Mesothelial cell of epicardium (in vitro differentiated cells): ENCODE data around the gene SLC48A1. TPM values are rescaled to one million over a fixed set of nuclear protein-coding genes. Genes with fewer than 3 reads are reported as not detected.

Experiments used
- DNase-seq, 2 experiments: peaks; one replicate each; pipeline ENCODE4 v3.0.0; 2021; ENCODE audit warnings: low spot score in 2 of 2; ENCODE audit not compliant: unreplicated experiment in 2 of 2
- H3K27ac Mint-ChIP-seq: 2 replicates; pipeline ENCODE4 v1.8.0; 2021; ENCODE audit warnings: mixed read lengths
- H3K27me3 Mint-ChIP-seq: 2 replicates; pipeline ENCODE4 v1.8.0; 2021; ENCODE audit warnings: low read depth, mixed read lengths
- H3K36me3 Mint-ChIP-seq: 2 replicates; pipeline ENCODE4 v1.8.0; 2021; ENCODE audit warnings: mixed read lengths
- H3K4me1 Mint-ChIP-seq: 2 replicates; pipeline ENCODE4 v1.8.0; 2021; ENCODE audit warnings: mixed read lengths
- H3K4me3 Mint-ChIP-seq: 2 replicates; pipeline ENCODE4 v1.8.0; 2021; ENCODE audit warnings: mild to moderate bottlenecking, moderate library complexity, mixed read lengths
- H3K9me3 Mint-ChIP-seq: 2 replicates; pipeline ENCODE4 v1.8.0; 2021; ENCODE audit warnings: mixed read lengths
- total RNA-seq: library from RNA; stranded (reverse); gene quantifications from 3 replicates; pipeline ENCODE4 v1.2.1, GENCODE V29; 2021
- TF ChIP-seq, protein P1 (sequence below): fragments of 200-600 bp; sonication (generic); IDR thresholded peaks from one replicate; pipeline ENCODE4 v1.5.0; 2021; ENCODE audit warnings: antibody characterized with exemption; ENCODE audit not compliant: unreplicated experiment

The SLC48A1 gene
- total RNA-seq, result 25.3 to 27.7 TPM (median 27.0 TPM) in 3 replicates

- Mint-ChIP-seq H3K36me3 (no peaks in the 10 kb centered on the region), H3K27me3 (no peaks in the 10 kb centered on the region), H3K27ac (peak within 1 kb of the TSS; percentile 94), H3K4me1 (peaks cover 43% of the 10 kb centered on the region), H3K4me3 (peak within 1 kb of the TSS; percentile 88), H3K9me3 (no peaks in the 10 kb centered on the region)
- DNase-seq, result peak; percentile 73 to 83
- TF ChIP-seq, protein P1, sequence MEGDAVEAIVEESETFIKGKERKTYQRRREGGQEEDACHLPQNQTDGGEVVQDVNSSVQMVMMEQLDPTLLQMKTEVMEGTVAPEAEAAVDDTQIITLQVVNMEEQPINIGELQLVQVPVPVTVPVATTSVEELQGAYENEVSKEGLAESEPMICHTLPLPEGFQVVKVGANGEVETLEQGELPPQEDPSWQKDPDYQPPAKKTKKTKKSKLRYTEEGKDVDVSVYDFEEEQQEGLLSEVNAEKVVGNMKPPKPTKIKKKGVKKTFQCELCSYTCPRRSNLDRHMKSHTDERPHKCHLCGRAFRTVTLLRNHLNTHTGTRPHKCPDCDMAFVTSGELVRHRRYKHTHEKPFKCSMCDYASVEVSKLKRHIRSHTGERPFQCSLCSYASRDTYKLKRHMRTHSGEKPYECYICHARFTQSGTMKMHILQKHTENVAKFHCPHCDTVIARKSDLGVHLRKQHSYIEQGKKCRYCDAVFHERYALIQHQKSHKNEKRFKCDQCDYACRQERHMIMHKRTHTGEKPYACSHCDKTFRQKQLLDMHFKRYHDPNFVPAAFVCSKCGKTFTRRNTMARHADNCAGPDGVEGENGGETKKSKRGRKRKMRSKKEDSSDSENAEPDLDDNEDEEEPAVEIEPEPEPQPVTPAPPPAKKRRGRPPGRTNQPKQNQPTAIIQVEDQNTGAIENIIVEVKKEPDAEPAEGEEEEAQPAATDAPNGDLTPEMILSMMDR, result peak; percentile 28
Measured at GRCh38 chr12:47773062-47773857, at the start of gene SLC48A1. SLC48A1 (plus strand) TSS chr12:47773238; CDS start chr12:47773305, 67 bp downstream.

DNA sequence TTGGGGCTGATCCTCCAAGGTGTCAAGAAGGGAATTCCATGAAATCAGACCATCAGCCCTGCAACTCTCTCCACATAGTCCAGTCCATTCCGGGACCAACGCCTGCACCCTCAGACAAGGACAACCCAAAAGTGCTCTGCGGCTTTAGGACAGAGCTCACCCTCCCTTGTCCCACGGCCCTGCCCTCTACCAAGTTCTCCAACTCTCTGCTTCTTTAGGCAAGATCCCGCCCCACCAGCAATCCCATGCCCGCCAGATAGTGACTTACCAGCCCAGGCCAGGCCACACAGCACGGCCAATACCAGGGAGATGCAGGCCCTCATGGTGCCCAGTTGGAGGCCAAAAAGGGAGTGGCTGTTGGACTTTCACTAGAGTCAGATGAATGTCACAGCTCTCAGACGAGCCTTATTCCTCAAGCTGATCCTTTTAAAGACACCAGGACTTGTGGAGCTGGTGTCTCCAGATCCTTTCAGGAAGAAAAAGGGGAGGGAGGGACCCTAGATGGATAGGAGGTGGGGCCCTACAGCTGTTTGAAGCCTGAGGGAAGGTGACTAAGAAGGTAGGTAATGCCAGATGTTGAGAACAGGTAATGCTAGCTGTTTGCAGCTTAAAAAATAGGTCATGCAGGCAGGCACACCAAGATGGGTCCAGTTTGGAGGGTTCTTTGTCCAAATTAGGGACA, 47.8 kb upstream of the SLC48A1 start, which contains the start of gene ENDOU:
Gene ENDOU (minus strand): TSS at position 400 of the 682 bp plus-strand sequence. CDS start 77 bp downstream, at position 323.
- TF ChIP-seq, protein P1, result no peak
- Mint-ChIP-seq H3K36me3 (no peaks in the 10 kb centered on the region), H3K27ac (peak within 1 kb of the TSS; percentile 57), H3K9me3 (no peaks in the 10 kb centered on the region), H3K4me1 (peaks cover 47% of the 10 kb centered on the region), H3K27me3 (no peaks in the 10 kb centered on the region), H3K4me3 (no peak within 1 kb of the TSS)
- no peak for DNase-seq

DNA sequence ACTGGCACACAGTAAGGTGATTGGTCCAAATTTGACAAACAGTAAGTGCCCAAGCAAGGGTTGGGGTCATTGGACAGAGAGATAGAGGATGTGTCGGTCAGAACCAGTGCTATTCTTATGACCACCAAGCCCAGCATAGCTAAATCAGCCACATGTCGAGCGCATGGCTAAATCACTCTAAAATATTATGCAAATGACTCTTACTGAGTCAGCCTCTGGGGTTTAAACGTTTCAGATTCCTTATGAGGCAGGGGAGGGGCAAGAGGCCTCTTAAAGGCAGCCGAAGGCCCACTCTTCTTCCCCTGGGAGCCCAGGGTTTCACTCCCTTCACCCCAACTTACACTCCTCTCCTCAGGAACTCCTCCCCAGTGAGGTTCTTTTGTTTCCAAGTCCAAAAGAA, 47.1 kb upstream of the SLC48A1 start:
- H3K4me1 Mint-ChIP-seq, result peaks cover 54% of the 10 kb centered on the region
- no peaks in the 10 kb centered on the region for H3K36me3 Mint-ChIP-seq
- no peak for DNase-seq
- no peak overlapping the region for H3K4me3 Mint-ChIP-seq
- TF ChIP-seq, protein P1, result no peak
- peak overlapping the region; percentile 57 for H3K27ac Mint-ChIP-seq
- H3K9me3 Mint-ChIP-seq, result no peaks in the 10 kb centered on the region
- no peaks in the 10 kb centered on the region for H3K27me3 Mint-ChIP-seq

DNA sequence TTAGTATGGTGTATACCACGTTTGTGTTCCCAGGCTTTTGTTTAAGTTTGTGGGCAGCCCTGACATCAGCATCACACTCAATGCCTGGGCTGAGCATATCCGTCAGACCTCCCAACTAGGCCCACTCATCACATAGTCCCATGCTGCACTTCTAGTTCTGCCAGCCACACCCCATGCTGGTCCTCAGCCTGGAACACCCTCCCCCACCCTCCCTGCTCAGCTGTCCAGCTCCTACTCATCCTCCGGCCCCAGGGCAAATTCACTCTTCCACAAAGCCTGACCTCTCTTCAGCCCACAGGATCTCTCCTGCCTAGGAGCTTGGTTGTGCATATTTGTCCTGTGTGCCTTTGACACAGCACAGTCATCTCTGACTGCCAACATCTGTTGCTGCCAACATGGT, 43.8 kb upstream of the SLC48A1 start:
- Mint-ChIP-seq H3K36me3 (no peaks in the 10 kb centered on the region), H3K27ac (no peak overlapping the region), H3K9me3 (no peaks in the 10 kb centered on the region), H3K4me1 (peaks cover 36% of the 10 kb centered on the region), H3K4me3 (no peak overlapping the region), H3K27me3 (no peaks in the 10 kb centered on the region)
- TF ChIP-seq, protein P1, result no peak
- DNase-seq, result no peak

GRCh38 chr12:47730341-47730744, 42.7 kb upstream of the SLC48A1 start:
- no peak overlapping the region for H3K4me3 Mint-ChIP-seq
- H3K27me3 Mint-ChIP-seq, result no peaks in the 10 kb centered on the region
- no peaks in the 10 kb centered on the region for H3K9me3 Mint-ChIP-seq
- peaks cover 42% of the 10 kb centered on the region for H3K4me1 Mint-ChIP-seq
- no peak for DNase-seq
- peak overlapping the region; percentile 88 for H3K27ac Mint-ChIP-seq
- TF ChIP-seq, protein P1, result no peak
- H3K36me3 Mint-ChIP-seq, result no peaks in the 10 kb centered on the region
